Measurements from ENCODE around the gene CCL2. TPM values are rescaled to one million over a fixed set of nuclear protein-coding genes. Genes with fewer than 3 reads are reported as not detected.
A peak's percentile ranks its signal among the peaks of the same experiment; 100 is the strongest.

The CCL2 gene
- total RNA-seq, 1 donor from 2014 or later = not detected

- TF ChIP-seq CTCF (IDR thresholded peaks at IDR 0.05; ENCODE audit: insufficient read depth, low read length, severe bottlenecking) = no peak
- H3K4me3 ChIP-seq (ENCODE audit: low read depth, low read length) = no peak overlapping the region
- H3K27me3 ChIP-seq (ENCODE audit: control insufficient read depth, insufficient read depth, low read length) = no peaks in the 10 kb centered on the region
- no peak for FAIRE-seq
- no peaks in the 10 kb centered on the region for H3K36me3 ChIP-seq (ENCODE audit: control insufficient read depth, insufficient read depth, low read length)
- DNase-seq (ENCODE audit: low read depth) = no peak
Measured at GRCh38 chr17:34219405-34219804, 35.7 kb upstream of the CCL2 start.

GRCh38 chr17:34220045-34220751, 34.9 kb upstream of the CCL2 start:
- FAIRE-seq (no peak), DNase-seq (ENCODE audit: low read depth) (no peak)
- H3K27me3 ChIP-seq (ENCODE audit: control insufficient read depth, insufficient read depth, low read length) = no peaks in the 10 kb centered on the region
- no peak for TF ChIP-seq CTCF (IDR thresholded peaks at IDR 0.05; ENCODE audit: insufficient read depth, low read length, severe bottlenecking)
- H3K36me3 ChIP-seq (ENCODE audit: control insufficient read depth, insufficient read depth, low read length) = no peaks in the 10 kb centered on the region
- no peak overlapping the region for H3K4me3 ChIP-seq (ENCODE audit: low read depth, low read length)

- Histone ChIP-seq H3K36me3 (ENCODE audit: control insufficient read depth, insufficient read depth, low read length) (no peaks in the 10 kb centered on the region), H3K4me3 (ENCODE audit: low read depth, low read length) (no peak overlapping the region), H3K27me3 (ENCODE audit: control insufficient read depth, insufficient read depth, low read length) (no peaks in the 10 kb centered on the region)
- no peak for TF ChIP-seq CTCF (IDR thresholded peaks at IDR 0.05; ENCODE audit: insufficient read depth, low read length, severe bottlenecking)
- DNase-seq (ENCODE audit: low read depth) (no peak), FAIRE-seq (peak; percentile 52)
Measured at GRCh38 chr17:34220752-34221395, 34.2 kb upstream of the CCL2 start.

DNA sequence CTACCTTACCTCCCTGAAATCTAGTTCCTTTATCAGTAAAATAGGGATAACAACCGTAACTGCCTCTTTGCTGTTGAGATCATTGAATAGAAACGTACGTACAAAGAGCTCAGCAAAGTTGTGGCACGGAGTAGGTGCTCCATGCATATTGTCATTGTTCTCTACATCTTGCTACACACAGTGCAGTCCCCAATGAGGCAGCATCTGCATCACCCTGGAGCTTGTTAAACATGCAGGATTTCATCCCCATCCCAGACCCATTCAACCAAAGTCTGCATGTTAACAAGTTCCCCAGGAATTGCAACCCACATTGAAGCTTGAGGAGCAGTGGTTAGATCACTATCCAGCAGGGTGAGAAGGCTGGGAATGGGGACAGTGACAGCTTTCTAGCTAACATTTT, 33.7 kb upstream of the CCL2 start:
- no peaks in the 10 kb centered on the region for H3K36me3 ChIP-seq (ENCODE audit: control insufficient read depth, insufficient read depth, low read length)
- DNase-seq (ENCODE audit: low read depth) (no peak), FAIRE-seq (no peak)
- no peak for TF ChIP-seq CTCF (IDR thresholded peaks at IDR 0.05; ENCODE audit: insufficient read depth, low read length, severe bottlenecking)
- no peaks in the 10 kb centered on the region for H3K27me3 ChIP-seq (ENCODE audit: control insufficient read depth, insufficient read depth, low read length)
- H3K4me3 ChIP-seq (ENCODE audit: low read depth, low read length) = no peak overlapping the region

DNA sequence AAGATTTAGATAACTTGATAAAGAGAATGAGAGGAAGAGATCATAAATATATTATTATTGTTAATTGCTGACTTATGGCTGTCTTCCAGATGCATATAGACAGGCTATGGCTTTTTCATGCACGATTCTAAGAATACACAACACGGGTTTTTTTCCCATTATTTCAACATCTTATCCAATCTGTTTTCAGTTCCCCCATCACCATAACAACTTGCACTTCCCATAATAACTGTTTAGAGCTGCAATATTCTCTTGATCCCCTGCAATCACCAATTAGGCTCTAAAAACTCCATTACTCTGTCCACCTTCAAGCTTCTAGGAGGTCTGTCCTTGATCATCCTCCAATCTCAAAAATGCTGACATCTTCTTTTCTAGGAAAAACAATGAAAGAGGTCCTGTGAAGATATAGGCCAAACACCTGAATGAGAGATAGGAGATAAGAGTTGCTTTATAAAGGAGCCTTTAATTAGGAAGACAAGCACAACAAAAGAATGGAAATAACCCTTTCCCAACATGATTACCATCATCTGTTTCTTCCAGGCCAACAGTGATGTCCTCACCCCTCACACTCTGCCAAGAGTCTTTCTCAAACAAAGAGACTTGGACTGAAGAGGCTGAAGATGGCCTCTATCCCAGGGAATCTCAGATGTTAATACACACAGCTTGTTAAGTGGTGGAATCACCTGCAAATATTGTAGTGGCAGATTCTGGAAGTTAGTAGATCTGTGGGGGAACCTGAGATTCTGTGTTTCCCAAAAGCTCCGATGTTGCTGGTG, 32.2 kb upstream of the CCL2 start:
- Histone ChIP-seq H3K4me3 (ENCODE audit: low read depth, low read length) (no peak overlapping the region), H3K36me3 (ENCODE audit: control insufficient read depth, insufficient read depth, low read length) (no peaks in the 10 kb centered on the region), H3K27me3 (ENCODE audit: control insufficient read depth, insufficient read depth, low read length) (no peaks in the 10 kb centered on the region)
- TF ChIP-seq CTCF (IDR thresholded peaks at IDR 0.05; ENCODE audit: insufficient read depth, low read length, severe bottlenecking) = no peak
- DNase-seq (ENCODE audit: low read depth) (no peak), FAIRE-seq (no peak)
